ENCODE data around the gene AHI1. TPM values are rescaled to one million over a fixed set of nuclear protein-coding genes. Genes with fewer than 3 reads are reported as not detected.

Gene AHI1
- total RNA-seq, 1 donor from 2014 or later = 45.5 TPM

DNA sequence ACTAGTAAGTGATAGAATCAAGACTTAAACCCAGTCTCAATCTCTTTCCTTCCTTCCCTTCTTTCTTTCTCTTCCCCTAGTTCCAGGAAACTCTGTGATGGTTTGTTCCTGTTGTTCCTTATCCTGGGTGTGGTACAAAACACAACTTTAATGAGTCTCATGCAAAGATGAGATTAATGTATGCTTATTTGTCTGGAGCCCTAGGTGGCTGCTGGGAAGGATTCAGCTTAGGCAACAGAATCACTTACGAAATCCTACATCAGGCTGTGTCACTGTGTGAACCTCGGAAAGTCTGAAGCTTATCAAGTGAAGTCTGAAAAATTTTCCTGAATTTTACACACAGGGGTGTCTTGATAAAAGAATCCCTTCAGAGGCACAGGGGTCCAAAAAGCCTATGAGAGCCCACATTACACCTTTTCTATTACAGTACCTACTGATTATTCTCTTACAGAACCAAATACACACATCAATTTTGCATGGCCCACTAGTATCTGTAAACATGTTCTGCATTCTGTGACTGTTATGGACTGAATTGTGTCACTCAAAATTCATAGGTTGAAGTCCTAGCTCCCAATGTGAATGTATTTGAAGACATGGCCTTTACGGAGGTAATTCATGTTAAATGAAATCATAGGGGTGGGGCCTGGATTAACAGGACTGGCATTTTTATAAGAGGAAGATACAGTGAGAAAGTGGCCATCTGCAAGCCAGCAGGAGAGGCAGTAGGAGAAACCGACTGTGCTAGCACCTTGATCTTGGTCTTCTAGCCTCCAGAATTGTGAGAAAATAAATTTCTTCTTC lies 171.7 kb downstream of the AHI1 start:
- DNase-seq = no peak

DNA sequence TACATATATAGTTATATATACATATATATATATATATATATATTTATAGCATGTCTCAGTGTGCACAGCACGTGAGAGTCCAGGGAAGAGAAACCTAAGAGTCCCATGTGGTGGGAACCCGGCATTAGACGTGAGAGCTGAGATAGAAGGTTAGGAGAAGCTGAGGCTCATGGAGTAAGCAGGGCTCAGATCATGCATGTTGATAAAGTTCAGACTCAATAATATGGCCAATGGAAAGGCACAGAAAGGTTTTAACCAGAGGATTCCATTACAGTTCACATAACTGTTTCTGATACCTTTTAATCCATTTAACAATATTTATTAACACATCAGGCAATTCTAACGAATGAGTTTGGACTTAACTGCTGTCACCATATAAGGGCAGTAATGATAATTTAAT lies 173.0 kb downstream of the AHI1 start:
- no peak for DNase-seq

DNA sequence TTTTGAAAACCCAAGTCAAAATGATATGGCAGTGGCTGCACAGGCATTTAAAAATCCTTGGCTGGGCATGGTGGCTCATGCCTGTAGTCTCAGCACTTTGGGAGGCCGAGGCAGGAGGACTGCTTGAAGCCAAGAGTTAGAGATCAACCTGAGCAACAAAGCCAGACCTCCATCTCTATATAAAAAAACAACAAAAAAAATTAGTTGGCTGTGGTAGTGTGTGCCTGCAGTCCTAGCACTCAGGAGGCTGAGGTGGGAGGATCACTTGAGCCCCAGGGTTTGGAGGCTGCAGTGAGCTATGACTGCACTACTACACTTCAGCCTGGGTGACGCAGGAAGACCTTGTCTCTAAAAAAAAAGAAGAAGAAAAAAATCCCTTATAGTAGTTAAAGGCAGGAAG lies 173.6 kb downstream of the AHI1 start:
- DNase-seq = no peak

DNA sequence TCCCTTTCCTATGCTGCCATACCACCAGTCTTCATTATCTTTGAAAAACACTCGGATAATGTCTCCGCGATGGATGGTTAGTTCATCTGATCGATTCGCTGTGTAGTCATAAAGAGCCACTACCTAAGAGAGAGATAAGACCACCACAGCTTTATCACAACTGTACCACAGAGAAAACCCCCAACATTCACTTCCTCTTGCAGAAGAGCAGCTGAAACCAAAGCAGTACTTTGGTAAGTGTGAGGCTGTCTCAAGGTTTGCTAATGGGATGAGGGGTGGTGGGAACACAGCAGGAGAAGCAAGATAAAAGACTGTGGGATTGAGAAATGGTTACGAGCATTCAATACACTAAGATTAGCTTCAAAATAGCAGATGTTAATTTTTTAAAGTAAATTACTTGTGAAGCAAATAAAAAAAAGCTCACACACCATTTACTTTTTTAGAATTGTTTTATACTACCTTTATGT lies 174.3 kb downstream of the AHI1 start:
- DNase-seq = no peak

DNA sequence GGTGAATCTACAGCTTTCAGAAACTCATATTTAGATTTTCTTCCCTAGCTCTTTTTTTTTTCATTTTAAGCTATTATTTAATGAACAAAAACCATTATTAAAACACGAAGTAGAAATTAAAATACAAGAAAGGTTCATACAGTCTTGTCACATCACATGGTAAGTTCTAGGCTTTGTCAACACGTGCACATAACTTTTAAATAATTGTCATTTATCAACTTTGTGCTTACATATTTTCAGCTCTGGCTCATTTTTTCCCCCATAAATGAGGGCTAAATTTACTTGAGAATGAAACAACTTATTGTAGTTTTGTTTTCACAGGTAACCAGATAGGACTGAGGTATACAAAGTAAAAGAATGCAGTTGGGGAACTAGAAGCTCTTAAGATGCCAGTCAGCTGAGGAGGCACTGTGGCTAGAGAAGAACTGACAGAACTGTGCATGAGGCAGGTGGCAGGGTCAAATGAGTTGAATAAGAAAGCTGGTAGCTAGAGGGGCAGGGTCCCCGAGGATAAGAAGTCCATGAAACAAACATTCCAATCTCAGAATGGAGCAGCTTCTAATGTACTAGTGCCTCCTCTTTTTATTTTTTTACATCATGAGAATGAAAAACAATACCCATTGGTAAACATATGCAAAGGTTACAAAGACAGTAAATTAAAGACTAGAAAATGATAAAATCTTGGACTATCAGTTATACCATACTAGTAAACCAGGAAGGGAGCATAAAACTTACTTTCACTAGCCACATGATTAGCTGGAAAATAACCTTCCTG lies 174.9 kb downstream of the AHI1 start:
- no peak for DNase-seq

DNA sequence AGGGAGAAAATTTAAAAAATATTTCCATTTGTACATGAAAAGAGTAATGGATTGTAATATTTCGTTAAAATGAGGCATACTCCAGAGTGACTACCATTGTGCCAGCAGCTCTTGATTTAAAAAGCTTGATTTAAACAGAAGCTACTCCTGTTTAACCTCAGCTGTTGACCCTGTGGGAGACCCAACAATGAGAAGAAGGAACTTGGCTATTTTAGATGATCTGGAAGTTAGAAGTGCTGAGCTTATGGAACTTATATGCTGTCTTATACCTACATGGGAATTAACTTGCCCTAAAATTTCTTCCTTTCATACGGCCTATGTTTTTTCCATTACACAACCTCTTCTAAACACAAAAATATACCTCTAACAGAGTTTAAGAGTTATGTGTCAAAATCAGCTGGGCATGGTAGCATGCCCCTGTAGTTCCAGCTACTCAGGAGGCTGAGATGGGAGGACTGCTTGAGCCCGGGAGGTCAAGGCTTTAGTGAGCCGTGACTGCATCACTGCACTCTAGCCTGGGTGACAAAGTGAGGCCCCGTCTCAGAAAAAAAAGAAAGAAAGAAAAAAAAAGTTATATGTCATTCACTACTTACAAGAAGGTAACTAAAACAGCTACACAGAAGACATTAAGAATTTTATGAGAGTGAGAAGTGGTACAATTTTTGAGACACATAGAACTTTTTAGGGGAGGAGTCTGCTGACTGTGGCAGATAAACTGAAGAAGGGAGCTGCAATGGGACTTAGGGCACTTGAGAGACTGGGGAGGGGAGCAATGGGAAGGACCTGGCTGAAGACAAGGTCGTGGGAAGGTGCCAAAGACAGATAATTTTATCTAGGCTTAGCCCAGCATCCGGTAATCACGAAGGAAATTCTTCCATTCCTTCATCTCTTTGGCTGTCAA lies 176.6 kb downstream of the AHI1 start:
- no peak for DNase-seq

DNA sequence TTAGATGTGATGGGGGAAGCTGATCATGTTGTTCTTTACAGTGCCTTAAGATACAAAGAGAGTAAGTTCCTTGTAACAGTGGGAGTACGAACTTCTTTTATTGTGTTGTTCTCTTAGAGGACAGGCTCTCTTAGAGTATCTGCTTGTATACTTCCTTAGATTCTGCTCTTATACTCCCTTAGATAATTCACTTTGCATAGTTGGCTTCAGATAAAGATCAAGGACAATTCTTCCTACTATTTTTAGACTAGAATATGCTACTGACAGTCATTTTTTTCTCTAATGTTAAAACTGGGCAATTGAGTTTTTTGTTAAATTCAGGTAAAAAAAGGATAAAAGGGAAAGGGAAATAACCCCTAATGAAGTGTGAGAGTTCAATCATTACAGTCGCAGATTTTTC lies 177.7 kb downstream of the AHI1 start:
- DNase-seq = no peak

DNA sequence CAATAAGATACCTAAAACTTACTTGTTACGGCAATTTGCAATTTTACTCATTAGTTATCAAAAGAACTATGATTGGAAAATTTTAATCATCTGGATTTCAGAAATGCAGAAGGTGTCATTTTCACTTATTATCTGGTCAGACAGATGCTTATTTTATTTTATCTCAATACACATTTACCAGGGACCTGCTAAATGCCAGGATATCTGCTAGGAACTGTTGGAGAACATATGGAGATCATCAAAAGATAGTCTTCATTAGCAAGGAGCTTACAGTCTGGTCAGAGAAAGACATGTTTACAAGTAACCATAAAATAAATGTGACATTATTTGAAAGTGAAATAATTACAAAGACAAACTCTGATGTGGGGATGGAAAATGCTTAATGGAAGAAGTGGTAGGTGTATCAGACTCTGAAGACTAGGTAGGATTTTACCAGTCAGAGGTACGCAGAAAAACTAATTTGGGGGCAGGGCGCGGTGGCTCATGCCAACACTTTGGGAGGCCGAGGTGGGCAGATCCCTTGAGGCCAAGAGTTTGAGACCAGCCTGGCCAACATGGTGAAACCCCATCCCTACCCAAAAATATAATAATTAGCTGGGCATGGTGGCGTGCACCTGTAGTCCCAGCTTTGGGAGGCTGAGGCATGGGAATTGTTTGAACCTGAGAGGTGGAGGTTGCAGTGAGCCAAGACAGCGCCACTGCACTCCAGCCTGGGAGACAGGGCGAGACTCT lies 178.6 kb downstream of the AHI1 start:
- no peak for DNase-seq

DNA sequence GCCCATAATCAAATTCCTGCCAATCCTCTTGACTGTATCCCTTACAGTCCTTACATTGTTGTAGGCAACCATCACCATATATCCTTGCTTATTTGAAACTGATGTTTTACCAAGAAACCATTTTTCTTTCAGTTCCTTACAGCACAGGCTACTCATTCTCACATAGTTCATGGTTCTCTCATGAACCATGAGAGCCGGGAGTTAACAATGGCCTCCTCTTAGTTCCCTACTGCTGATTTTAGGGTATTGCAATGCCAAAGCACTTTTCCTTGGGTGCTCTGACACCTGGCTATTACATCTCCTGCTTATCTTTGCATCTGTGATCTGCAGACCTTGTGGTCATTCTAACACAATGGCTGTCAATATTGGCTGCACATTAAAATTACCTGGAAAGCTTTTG lies 183.0 kb downstream of the AHI1 start:
- no peak for DNase-seq

DNA sequence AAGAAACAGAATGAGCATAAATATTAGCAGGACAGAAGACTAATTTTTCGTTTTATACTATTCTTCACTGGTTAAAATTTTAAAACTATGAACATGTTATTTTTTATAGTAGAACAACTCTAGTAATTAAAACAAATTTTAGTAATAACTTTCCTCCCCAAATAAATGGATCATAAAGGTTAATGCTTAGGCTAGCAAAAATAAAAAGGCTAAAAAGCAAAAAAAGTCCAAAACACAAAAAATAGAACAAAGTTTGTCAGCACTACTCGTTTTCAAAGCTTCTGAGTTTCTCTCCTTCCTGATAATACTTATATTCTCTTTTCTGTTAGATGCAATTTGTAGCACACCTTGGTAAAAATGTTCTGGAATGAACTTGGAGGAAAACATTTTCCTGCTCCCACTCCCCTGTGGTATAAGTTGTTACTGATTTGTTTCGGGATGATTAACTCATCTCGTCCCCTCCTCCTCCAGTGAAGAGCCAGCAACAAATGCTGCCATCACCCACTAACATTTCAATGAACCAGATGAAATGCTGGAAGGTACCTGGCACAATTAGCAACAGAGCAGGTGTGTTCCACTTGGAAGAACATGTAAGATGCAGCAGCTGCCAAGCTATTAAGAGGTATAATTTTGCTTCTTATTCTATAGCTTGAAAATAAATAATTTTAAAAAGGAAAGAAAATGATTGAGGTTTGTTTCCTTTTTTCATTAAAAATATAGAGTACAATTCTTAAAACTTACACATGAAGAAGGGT lies 185.9 kb downstream of the AHI1 start:
- DNase-seq = no peak

DNA sequence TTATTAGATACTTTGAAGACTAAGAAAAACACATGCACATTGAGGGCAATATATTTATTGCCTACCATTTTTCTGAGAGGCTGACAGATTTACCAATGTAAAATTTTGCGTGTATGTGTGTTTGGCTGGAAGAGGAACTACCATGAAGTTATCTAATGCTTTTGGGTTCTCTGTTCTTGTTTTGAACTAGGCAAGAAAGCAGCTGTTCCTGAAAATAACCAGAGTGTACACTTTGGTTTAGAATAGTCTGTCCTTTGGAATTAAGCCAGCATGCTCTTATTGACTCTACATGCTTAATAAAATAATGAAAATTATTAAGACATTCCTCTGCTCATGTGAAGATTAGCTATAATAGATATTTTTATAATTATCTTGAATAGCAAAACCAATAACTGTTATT lies 187.2 kb downstream of the AHI1 start:
- DNase-seq = no peak

DNA sequence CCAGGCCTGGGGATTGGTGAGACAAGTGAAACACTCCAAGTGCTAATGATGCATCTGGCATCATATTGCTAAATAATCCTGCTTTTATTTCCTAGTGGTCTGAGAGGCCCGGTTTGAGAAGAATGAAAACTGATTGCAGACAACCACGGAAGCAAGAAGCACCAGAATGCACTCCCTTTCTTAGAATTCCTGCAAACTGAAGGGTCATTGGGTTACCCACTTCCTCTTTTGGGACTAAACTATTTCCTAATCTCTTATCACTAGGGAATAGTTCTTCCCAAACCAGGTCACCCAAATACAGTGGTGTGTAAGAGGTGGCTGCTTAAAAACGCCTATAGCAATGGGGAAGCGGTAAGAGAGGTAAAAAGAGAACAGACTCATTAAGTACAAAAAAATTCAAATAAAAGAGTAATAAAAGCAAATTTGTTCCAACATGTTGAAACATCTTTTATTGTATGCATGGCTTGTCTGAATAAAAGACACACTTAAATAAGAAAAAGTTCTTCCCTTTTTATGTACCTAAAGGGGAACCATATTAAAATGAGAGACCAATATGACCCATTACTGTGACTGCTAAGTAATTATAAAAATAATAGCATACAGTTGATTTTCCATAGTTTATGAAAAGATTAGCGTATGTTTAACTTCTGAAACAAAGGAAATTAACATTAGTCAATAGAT lies 190.7 kb downstream of the AHI1 start:
- no peak for DNase-seq

DNA sequence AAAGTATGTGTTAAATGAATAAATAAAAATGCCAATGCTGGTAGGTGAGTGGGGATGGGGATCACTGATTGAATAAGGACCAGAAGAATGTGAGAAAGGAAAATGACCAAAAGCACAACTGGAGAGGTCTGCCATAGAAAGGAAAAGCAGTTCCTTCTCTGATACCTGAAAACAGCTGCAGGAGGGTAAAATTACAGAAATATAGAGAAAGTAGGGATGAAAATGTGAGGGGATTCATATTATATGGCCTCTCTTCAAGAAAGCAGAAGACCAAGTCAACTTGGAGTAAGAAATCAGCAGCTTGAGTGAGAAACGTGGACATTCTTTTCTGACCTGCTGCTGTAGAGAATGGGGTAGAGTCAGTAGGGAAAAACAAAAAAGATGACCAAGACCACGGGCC lies 191.4 kb downstream of the AHI1 start:
- no peak for DNase-seq

DNA sequence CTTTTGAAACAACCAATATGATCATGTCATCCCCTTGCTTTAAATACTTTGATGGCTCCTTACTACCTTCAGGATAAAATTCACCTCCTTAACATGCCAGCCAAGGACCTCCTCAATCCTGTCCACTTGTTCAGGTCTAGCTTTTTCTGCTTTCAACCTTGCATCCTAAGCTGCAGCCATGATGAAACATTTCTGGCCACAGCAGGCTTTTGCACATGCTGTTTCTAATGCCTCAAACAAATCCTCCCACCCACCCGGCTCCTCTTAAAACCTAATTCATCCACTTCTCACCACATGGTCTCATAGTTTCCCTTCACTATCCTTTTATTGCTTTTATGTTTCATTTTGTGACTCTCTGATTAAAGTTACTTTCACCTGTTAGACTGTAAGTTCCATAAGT lies 191.9 kb downstream of the AHI1 start:
- no peak for DNase-seq

DNA sequence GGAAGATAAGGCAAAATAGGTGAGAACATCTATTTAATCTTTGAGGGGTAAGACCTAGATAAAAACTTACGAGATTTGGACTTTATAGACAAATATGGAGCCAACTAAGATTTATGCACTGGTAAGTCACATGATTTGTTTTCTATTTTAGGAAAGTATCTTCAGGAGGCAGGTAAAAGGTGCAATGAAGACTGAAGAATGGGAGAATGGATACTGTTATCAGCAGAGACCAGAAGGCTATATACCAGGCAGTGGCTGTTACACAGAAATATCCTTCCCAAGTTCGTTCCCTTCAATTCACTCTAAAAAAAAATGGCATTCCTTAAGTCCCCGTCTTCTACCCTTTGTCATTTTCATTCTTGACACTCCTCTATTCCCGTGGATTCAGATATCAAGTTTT lies 192.7 kb downstream of the AHI1 start:
- no peak for DNase-seq

DNA sequence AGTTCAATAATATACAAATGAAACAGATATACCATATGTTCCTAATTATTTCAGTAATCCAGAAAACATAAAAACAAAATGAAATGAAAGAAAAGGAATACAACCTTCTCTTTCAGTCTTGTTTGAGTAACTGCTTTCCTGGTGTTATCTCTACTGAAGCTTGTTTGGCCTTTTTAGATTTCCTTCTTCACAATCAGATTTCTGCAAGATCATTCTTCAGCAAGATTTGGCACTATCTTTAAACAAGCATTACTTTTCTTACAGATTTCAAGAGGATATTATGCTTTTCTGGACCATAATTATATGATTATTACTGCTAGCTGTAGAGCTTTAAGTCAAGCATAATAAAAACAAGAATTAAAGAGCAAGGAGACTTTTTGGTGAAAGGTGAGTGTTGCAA lies 196.2 kb downstream of the AHI1 start:
- DNase-seq = no peak

DNA sequence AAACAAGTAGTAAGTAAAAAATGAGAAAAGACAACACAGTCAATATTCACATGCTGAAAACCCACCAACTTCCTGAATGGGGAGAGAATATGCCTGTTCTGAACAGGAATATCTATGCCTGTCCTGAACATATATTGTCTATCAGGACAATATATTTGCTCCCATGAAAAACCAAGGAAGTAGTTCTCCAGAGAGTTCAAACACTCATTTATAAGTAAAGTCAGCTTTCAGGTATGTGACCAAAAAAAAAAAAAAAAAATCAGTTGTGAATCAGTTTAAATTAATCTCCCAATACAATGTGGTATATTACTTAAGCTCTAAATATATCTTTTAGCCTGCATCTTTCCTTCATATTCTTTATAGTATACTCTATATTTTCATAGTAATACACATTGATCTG lies 197.0 kb downstream of the AHI1 start:
- no peak for DNase-seq

DNA sequence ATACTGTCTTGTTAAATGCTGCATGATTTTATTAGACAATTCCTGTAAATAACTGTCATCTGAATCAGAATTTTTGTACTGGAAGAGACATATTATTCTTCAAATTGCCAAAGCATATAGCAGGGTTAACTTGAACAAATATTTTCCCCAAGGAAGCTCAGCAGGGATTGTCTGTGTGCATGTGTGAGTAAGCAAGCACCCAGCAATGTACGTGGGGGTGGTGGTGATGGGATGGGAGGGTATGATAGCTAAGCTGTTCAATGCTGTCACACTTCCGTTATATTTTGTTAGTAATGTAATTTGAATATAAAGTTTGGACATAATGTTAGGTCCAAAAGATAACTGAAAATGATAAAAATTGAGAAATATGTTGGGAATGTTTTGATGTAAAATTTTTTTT lies 198.3 kb downstream of the AHI1 start:
- DNase-seq = no peak

DNA sequence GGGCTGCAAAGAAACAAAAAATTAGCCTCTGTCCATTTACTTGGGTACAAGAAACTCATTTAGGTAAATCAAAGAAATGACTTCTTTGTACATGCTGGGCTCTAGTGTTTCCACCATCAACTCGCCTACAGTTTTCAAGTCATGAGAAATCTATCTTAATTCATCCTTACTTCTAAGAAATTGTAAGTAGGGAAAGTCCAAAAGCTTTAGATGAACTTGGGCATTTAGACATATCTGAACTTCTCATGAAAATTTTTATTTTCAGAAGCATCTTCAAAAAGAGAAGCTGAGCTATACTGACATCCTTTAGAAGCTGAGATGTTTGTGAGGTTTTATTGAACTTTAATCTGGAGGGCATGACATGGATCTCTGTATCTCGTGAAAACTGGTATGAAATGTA lies 199.1 kb downstream of the AHI1 start:
- DNase-seq = no peak

DNA sequence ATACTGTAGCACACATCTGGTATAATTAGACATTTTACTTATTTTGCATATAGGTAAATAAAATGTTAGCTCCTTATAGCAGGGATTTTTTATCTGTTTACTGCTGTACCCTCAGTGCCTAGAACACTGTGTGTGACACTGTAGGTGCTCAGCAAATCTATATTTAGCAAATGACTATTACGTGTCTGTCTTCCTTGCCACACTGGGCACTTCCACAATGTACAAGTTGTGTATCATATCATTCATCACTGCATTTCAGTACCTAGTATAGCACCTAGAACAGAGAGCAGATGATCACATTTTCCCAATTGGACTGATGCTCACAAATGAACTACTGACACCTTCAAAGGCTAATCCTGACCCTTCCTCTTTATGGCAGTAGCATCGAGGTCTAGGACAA lies 200.8 kb downstream of the AHI1 start:
- no peak for DNase-seq

DNA sequence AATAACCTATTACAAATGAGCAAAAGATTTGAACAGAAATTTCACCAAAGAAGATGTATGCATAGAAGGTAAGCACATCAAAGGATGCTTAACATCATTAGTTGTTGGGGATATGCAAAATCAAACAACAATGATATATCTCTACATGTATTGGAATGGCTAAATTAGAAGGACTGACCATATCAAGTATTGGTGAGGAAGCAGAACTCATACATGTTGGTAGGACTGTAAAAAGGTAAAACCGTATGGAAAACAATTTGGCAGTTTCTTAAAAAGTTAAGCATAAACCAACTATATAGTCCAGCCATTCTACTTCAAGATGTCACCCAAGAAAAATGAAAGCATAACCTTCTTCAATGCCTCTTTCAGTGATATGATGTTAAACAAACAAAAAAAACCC lies 202.5 kb downstream of the AHI1 start:
- DNase-seq = no peak

All from skin of body (tissue), 2 donors.